Peyer's patch (tissue), 4 donors: Measurements from ENCODE around the gene CACNA2D4.

Experiments used
- POLR2A ChIP-seq, 2 donors: fragments of 450-650 bp; IDR thresholded peaks; one replicate each; pipeline ENCODE4 v1.5.1; 2017; ENCODE audit warnings: antibody characterized with exemption in 2 of 2, mild to moderate bottlenecking in 2 of 2, moderate library complexity in 2 of 2
- TF ChIP-seq, protein P1 (sequence below), 6 experiments: fragments of 450-650 bp in 4 of 6; fragments of 200-600 bp in 2 of 6; sonication (generic) in 1 of 6; IDR thresholded peaks; one replicate each; pipeline ENCODE4 v1.5.1; 2017 to 2019; ENCODE audit warnings: antibody characterized with exemption in 6 of 6, mild to moderate bottlenecking in 3 of 6, moderate library complexity in 1 of 6

- TF ChIP-seq, protein P1, sequence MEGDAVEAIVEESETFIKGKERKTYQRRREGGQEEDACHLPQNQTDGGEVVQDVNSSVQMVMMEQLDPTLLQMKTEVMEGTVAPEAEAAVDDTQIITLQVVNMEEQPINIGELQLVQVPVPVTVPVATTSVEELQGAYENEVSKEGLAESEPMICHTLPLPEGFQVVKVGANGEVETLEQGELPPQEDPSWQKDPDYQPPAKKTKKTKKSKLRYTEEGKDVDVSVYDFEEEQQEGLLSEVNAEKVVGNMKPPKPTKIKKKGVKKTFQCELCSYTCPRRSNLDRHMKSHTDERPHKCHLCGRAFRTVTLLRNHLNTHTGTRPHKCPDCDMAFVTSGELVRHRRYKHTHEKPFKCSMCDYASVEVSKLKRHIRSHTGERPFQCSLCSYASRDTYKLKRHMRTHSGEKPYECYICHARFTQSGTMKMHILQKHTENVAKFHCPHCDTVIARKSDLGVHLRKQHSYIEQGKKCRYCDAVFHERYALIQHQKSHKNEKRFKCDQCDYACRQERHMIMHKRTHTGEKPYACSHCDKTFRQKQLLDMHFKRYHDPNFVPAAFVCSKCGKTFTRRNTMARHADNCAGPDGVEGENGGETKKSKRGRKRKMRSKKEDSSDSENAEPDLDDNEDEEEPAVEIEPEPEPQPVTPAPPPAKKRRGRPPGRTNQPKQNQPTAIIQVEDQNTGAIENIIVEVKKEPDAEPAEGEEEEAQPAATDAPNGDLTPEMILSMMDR (IDR thresholded peaks at IDR 0.05) = no peak
- TF ChIP-seq POLR2A (IDR thresholded peaks at IDR 0.05) = no peak
Measured at GRCh38 chr12:1799051-1799881, 119.2 kb downstream of the CACNA2D4 start.
